Heart right ventricle (tissue), 16 donors: ENCODE measurements around the gene PSAT1. TPM values are rescaled to one million over a fixed set of nuclear protein-coding genes. Genes with fewer than 3 reads are reported as not detected.
A peak's percentile ranks its signal among the peaks of the same experiment; 100 is the strongest.

ENCODE experiments used
- ATAC-seq, 8 donors: fragments of 200-7000 bp; cut with Tn5 transposase; one replicate each; pipeline ENCODE4 v1.9.1; 2020; ENCODE audit warnings: mild to moderate bottlenecking in 8 of 8, moderate library complexity in 8 of 8, moderate number of reproducible peaks in 1 of 8
- DNase-seq, 2 donors: peaks; one replicate each; pipeline ENCODE4 v3.0.0-alpha.2; 2020
- H3K27ac ChIP-seq, 10 donors: fragments of 200-600 bp; sonication (generic) in 2 of 10; one replicate each; pipeline versions ENCODE4 v1.5.0 to v1.8.0; 2020 to 2022; ENCODE audit warnings: mild to moderate bottlenecking in 3 of 10
- H3K27me3 ChIP-seq, 7 donors: fragments of 200-600 bp; one replicate each; pipeline ENCODE4 v1.8.0; 2021 to 2022; ENCODE audit warnings: mild to moderate bottlenecking in 2 of 7
- H3K36me3 ChIP-seq, 9 donors: fragments of 200-600 bp; sonication (generic) in 1 of 9; one replicate each; pipeline versions ENCODE4 v1.5.0 to v1.8.0; 2020 to 2022; ENCODE audit warnings: mild to moderate bottlenecking in 2 of 9
- H3K4me1 ChIP-seq, 9 donors: fragments of 200-600 bp; sonication (generic) in 1 of 9; one replicate each; pipeline versions ENCODE4 v1.5.0 to v1.8.0; 2020 to 2022; ENCODE audit warnings: mild to moderate bottlenecking in 4 of 9
- H3K4me3 ChIP-seq, 10 donors: fragments of 200-600 bp; sonication (generic) in 2 of 10; one replicate each; pipeline versions ENCODE4 v1.5.0 to v1.8.0; 2020 to 2022; ENCODE audit warnings: mild to moderate bottlenecking in 7 of 10, moderate library complexity in 2 of 10
- H3K9me3 ChIP-seq, 11 donors: fragments of 200-600 bp in 10 of 11; sonication (generic) in 2 of 11; one replicate each; pipeline versions ENCODE4 v1.5.0 to v1.8.0; 2013 to 2022; ENCODE audit warnings: mild to moderate bottlenecking in 2 of 11, control low read depth in 1 of 11, moderate library complexity in 1 of 11
- WGBS, 2 donors: extraction: QIAGEN DNeasy Blood & Tissue Kit; methylation state at CpG; one replicate each; pipeline ENCODE4 v1.1.7; 2013; ENCODE audit warnings: inconsistent platforms in 1 of 2; 5-methylcytosine and 5-hydroxymethylcytosine counted together
- intact Hi-C, 10 donors: fragments of 100-400 bp; cut with DNase I; formaldehyde crosslinking; loops; one replicate each; pipeline versions ENCODE4 v1.11.1 to v1.14.2; 2022
- polyA plus RNA-seq, 2 donors: library from polyadenylated mRNA; stranded (reverse); fragments of 200-250 nt; gene quantifications; one replicate each; pipeline ENCODE4 v1.2.3, GENCODE V29; 2013
- total RNA-seq, 10 donors: library from RNA; stranded (reverse); fragmentation: NEBNext Ultra II Directional in 3 of 10; extraction: Animal tissue kit (Norgen Biotek cat#: 25700) in 3 of 10; gene quantifications; one replicate each; pipeline versions ENCODE4 v1.2.1 to v1.2.4, GENCODE V29; 2021 to 2023
- TF ChIP-seq, protein P1 (sequence below), 9 donors: fragments of 200-600 bp; sonication (generic) in 2 of 9; IDR thresholded peaks; one replicate each; pipeline versions ENCODE4 v1.5.0 to v1.8.0; 2021 to 2022; ENCODE audit warnings: antibody characterized with exemption in 9 of 9, mild to moderate bottlenecking in 5 of 9, moderate library complexity in 1 of 9
- donor health status: Arrhythmogenic right ventricular cardiomyopathy.
- donor health status: ischemic (EF 13 %, LVEDD 7.1; RV severe dilation, severe dysfunction).
- donor health status: healthy with polysubstance abuse.
- donor health status: DM: no; HTN: yes; CAD: no.
- donor health status: DM: no; HTN: no; CAD: no.
- donor health status: ischemic (EF 25% LVEDD 6.9; RV normal size, moderate dysfunction).
- donor health status: ischemic (EF 25% LVEDD 5.7; RV mildly dilated, moderate dysfunction).
- donor health status: healthy.
- donor health status: DM: yes; HTN: yes; CAD: no.
- donor health status: Ischemic cardiomyopathy.
- donor health status: ischemic (EF 35%, LVEDD 5.7; RV mildly dilated, moderate dysfunction).
- donor health status: nonischemic (EF 11% LVEDD 7.7; RV severe dilation, severe dysfunction).
- donor health status: DM: yes; HTN: yes; CAD: no.
- donor health status: PGD.
- donor health status: ischemic (EF 29% LVEDD 5.4; RV normal size, mild dysfunction).
- donor health status: nonischemic (EF 23%, LVEDD 6.1; RV moderate dilation, normal function).

PSAT1 gene
- total and polyA plus RNA-seq, 12 donors, result 0.28 to 4.0 (median 0.56) TPM; not detected in 1

DNA sequence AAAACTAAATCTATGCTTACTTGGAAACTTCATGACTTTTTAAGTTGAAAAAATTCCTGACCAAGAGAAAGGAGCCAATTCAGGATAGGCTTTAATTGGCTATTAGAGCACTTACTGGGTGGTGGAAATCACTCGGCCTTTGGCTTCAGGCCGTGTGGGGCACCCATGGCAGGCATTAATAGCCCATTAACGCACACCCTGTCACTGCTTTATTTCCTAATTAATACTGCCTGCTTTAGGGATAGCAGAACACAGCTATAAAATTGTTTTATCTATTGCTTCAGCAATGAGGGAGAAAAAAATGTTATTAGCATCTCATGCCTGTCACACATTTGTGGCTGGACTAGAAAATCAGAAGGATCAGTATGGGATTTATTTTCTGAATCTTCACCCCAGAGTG, 58.1 kb downstream of the PSAT1 start:
- no peak for ATAC-seq
- DNase-seq, result no peak
- Histone ChIP-seq H3K4me1 (no peaks in the 10 kb centered on the region), H3K4me3 (no peak overlapping the region), H3K27ac (no peak overlapping the region), H3K27me3 (peaks cover 0 to 13% (median 0%) of the 10 kb centered on the region in 7 donors), H3K9me3 (no peaks in the 10 kb centered on the region), H3K36me3 (no peaks in the 10 kb centered on the region)
- intact Hi-C loops, result no loop called here
- TF ChIP-seq, protein P1, sequence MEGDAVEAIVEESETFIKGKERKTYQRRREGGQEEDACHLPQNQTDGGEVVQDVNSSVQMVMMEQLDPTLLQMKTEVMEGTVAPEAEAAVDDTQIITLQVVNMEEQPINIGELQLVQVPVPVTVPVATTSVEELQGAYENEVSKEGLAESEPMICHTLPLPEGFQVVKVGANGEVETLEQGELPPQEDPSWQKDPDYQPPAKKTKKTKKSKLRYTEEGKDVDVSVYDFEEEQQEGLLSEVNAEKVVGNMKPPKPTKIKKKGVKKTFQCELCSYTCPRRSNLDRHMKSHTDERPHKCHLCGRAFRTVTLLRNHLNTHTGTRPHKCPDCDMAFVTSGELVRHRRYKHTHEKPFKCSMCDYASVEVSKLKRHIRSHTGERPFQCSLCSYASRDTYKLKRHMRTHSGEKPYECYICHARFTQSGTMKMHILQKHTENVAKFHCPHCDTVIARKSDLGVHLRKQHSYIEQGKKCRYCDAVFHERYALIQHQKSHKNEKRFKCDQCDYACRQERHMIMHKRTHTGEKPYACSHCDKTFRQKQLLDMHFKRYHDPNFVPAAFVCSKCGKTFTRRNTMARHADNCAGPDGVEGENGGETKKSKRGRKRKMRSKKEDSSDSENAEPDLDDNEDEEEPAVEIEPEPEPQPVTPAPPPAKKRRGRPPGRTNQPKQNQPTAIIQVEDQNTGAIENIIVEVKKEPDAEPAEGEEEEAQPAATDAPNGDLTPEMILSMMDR (IDR thresholded peaks at IDR 0.05), result no peak
- WGBS, 2 donors, result 74 to 79% methylated on average over 3 of the region's 3 CpGs

DNA sequence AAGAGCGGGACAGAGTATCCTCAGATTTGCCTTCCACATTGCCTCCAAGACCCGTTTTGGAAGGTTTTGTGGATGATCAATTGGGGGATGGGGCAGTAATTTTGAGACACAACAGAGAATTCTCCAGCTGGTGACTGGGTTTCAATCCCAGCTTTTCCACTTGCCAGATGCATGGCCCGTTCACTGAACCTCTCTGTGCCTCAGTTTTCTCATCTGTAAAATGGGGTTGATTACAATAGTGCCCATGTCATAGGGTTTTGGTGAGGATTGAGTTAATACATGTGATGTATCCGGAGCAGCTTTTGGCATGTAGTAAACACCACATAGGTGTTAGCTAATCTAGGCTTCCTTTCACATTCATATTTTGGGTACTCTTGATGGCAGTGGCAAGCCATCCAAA, 59.7 kb downstream of the PSAT1 start:
- Histone ChIP-seq H3K9me3 (no peaks in the 10 kb centered on the region), H3K4me1 (no peaks in the 10 kb centered on the region), H3K4me3 (no peak overlapping the region), H3K27ac (no peak overlapping the region), H3K27me3 (peaks cover 0 to 13% (median 0%) of the 10 kb centered on the region in 7 donors), H3K36me3 (no peaks in the 10 kb centered on the region)
- intact Hi-C loops, result no loop called here
- ATAC-seq (no peak), DNase-seq (no peak)
- TF ChIP-seq, protein P1 (IDR thresholded peaks at IDR 0.05), result no peak
- 65 to 86% methylated on average over 4 of the region's 4 CpGs for WGBS, 2 donors

DNA sequence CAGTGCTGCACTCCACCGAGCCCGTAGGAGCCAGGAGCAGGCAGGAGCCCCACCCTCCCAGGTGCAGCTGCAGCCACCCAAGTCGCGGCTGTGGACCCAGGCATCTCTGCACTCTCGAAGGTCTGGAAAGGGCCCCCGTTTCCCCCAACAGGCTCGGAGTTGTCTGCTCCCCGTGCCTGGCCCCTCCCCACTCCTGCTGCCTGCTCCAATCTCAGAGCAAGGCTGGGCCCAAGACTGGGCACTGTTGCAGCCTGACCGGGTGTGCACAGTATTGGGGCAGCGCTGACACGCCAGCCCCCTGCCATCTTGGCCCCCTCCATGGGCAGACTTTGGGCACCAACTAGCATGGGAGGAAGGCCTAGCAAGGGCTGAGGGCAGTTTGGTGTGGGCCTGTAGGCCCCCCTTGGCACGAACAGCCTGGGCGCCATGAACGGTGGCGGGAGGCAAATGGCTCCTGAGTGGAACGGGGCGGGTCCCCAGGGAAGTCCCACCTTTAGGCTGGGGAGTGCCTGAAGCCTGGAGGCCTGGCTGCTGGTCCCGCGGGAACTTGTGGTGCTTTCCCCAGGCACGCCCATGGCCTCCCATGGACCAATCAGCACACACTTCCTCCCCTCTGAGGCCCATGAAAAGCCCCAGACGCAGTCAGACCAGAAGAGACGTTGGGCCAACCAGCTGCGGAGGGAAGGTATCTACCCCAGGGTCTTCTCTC, 60.4 kb downstream of the PSAT1 start:
- peak in 1 of 8 donors; percentile 17 for ATAC-seq
- 90 to 91% methylated on average over 23 of the region's 23 CpGs for WGBS, 2 donors
- intact Hi-C loops, result no loop called here
- H3K4me3 ChIP-seq, result no peak overlapping the region
- H3K27ac ChIP-seq, result no peak overlapping the region
- peaks cover 0 to 13% (median 0%) of the 10 kb centered on the region in 7 donors for H3K27me3 ChIP-seq
- no peak for DNase-seq
- TF ChIP-seq, protein P1 (IDR thresholded peaks at IDR 0.05), result no peak
- no peaks in the 10 kb centered on the region for H3K4me1 ChIP-seq
- H3K9me3 ChIP-seq, result no peaks in the 10 kb centered on the region
- H3K36me3 ChIP-seq, result no peaks in the 10 kb centered on the region

DNA sequence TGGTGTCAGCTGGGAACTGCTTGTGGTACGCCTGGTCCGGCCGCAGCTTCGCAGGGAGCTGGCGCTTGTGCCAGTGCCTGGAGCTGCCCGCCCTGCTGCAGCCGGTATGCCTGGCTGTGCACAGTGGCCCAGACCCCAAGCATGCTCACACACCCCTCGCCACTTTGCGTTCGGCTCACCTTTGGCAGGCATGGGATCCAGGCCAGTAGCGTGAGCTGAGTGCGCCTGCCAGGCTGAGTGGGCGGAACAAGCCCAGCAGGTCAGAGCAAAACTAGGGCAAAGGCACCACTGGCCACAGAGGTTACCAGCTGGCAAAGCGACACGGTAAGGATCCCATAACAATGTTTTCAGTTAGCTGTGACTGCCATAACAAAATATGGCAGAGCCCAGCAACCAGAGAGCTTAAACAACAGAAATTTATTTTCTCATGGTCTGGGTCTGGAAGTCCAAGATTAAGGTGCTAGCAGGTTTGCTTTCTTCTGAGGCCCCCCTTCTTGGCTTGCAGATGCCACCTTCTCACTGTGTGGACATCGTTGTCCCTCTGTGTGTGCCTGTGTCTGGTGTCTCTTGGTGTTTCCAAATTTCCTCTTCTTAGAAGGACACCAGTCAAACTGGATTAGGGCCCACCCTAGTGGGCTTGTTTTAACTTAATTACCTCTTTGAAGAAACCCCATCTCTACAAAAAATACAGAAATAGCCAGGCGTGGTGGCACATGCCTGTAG, 61.6 kb downstream of the PSAT1 start:
- H3K4me1 ChIP-seq, result no peaks in the 10 kb centered on the region
- H3K27ac ChIP-seq, result no peak overlapping the region
- H3K36me3 ChIP-seq, result no peaks in the 10 kb centered on the region
- 92% methylated on average over 17 of the region's 17 CpGs for WGBS, 2 donors
- no peak overlapping the region for H3K4me3 ChIP-seq
- no peaks in the 10 kb centered on the region for H3K9me3 ChIP-seq
- H3K27me3 ChIP-seq, result peaks cover 0 to 6% (median 0%) of the 10 kb centered on the region in 7 donors
- TF ChIP-seq, protein P1 (IDR thresholded peaks at IDR 0.05), result no peak
- intact Hi-C loops, result no loop called here
- peak in 1 of 8 donors; percentile 32 for ATAC-seq
- no peak for DNase-seq
